Heart left ventricle (tissue), 16 donors: ENCODE data around the gene DOK1. TPM values are rescaled to one million over a fixed set of nuclear protein-coding genes. Genes with fewer than 3 reads are reported as not detected.

Experiments used
- ATAC-seq, 4 donors: fragments of 200-7000 bp; cut with Tn5 transposase; one replicate each; pipeline ENCODE4 v1.9.1; 2020 to 2022; ENCODE audit warnings: moderate library complexity in 4 of 4, mild to moderate bottlenecking in 3 of 4, moderate number of reproducible peaks in 1 of 4
- DNase-seq, 5 donors: peaks; one replicate each; pipeline ENCODE4 v3.0.0-alpha.2; 2020
- H3K27ac ChIP-seq, 12 donors: fragments of 200-600 bp; sonication (generic) in 4 of 12; one replicate each; pipeline versions ENCODE4 v1.5.0 to v1.8.0; 2016 to 2022; ENCODE audit warnings: mild to moderate bottlenecking in 2 of 12
- H3K27me3 ChIP-seq, 9 donors: fragments of 200-600 bp; sonication (generic) in 2 of 9; one replicate each; pipeline versions ENCODE4 v1.5.1 to v1.8.0; 2016 to 2022; ENCODE audit warnings: mild to moderate bottlenecking in 3 of 9
- H3K36me3 ChIP-seq, 9 donors: fragments of 200-600 bp; sonication (generic) in 2 of 9; one replicate each; pipeline versions ENCODE4 v1.5.0 to v1.8.0; 2018 to 2022; ENCODE audit warnings: mild to moderate bottlenecking in 2 of 9
- H3K4me1 ChIP-seq, 12 donors: fragments of 200-600 bp; sonication (generic) in 4 of 12; one replicate each; pipeline versions ENCODE4 v1.5.0 to v1.8.0; 2016 to 2022; ENCODE audit warnings: mild to moderate bottlenecking in 3 of 12
- H3K4me3 ChIP-seq, 12 donors: fragments of 200-600 bp; sonication (generic) in 4 of 12; one replicate each; pipeline versions ENCODE4 v1.5.0 to v1.8.0; 2017 to 2022; ENCODE audit warnings: mild to moderate bottlenecking in 9 of 12, moderate library complexity in 4 of 12
- H3K9me3 ChIP-seq, 12 donors: fragments of 200-600 bp; sonication (generic) in 4 of 12; one replicate each; pipeline versions ENCODE4 v1.5.0 to v1.8.0; 2016 to 2022; ENCODE audit warnings: mild to moderate bottlenecking in 1 of 12
- CTCF ChIP-seq, 12 donors: fragments of 200-600 bp; sonication (generic) in 4 of 12; IDR thresholded peaks; one replicate each; pipeline versions ENCODE4 v1.5.0 to v1.8.0; 2018 to 2022; ENCODE audit warnings: antibody characterized with exemption in 12 of 12, mild to moderate bottlenecking in 5 of 12
- POLR2A ChIP-seq, 2 donors: fragments of 450-650 bp; IDR thresholded peaks; one replicate each; pipeline ENCODE4 v1.6.1; 2017; ENCODE audit warnings: antibody characterized with exemption in 2 of 2, mild to moderate bottlenecking in 2 of 2, moderate library complexity in 2 of 2
- WGBS, 4 donors: extraction: QIAGEN DNeasy Blood & Tissue Kit in 2 of 4; methylation state at CpG; one replicate each; pipeline versions ENCODE4 v1.1.5 to v1.1.7; 2013 to 2018; 5-methylcytosine and 5-hydroxymethylcytosine counted together
- intact Hi-C, 10 donors: fragments of 100-400 bp; cut with DNase I; formaldehyde crosslinking; loops; one replicate each; pipeline versions ENCODE4 v1.11.1 to v1.14.2; 2022
- polyA plus RNA-seq, 2 donors: library from polyadenylated mRNA; stranded (reverse); fragments of 200-250 nt; gene quantifications; one replicate each; pipeline ENCODE4 v1.2.3, GENCODE V29; 2013
- total RNA-seq, 9 donors: library from RNA; depleted of rRNA in 2 of 9; stranded (reverse); fragments of >200 nt in 2 of 9; fragmentation: NEBNext Ultra II Directional in 3 of 9; extraction: Animal tissue kit (Norgen Biotek cat#: 25700) in 3 of 9; gene quantifications; one replicate each; pipeline versions ENCODE4 v1.1.0 to v1.2.4, GENCODE V29; 2016 to 2023
- donor health status: ischemic (EF 13 %, LVEDD 7.1; RV severe dilation, severe dysfunction).
- donor health status: healthy with polysubstance abuse.
- donor health status: DM: no; HTN: yes; CAD: no.
- donor health status: DM: no; HTN: no; CAD: no.
- donor health status: ischemic (EF 25% LVEDD 6.9; RV normal size, moderate dysfunction).
- donor health status: ischemic (EF 25% LVEDD 5.7; RV mildly dilated, moderate dysfunction).
- donor health status: healthy.
- donor health status: DM: yes; HTN: yes; CAD: no.
- donor health status: ischemic (EF 35%, LVEDD 5.7; RV mildly dilated, moderate dysfunction).
- donor health status: nonischemic (EF 11% LVEDD 7.7; RV severe dilation, severe dysfunction).
- donor health status: DM: yes; HTN: yes; CAD: no.
- donor health status: PGD.
- donor health status: ischemic (EF 29% LVEDD 5.4; RV normal size, mild dysfunction).
- donor health status: nonischemic (EF 23%, LVEDD 6.1; RV moderate dilation, normal function).

Gene DOK1
- total and polyA plus RNA-seq, 11 donors = 2.4 to 11.6 (median 4.8) TPM

GRCh38 chr2:74548285-74548899 lies 6.1 kb upstream of the DOK1 start:
- ATAC-seq = peak in 1 of 4 donors; percentile 23
- no peak for DNase-seq
- H3K27me3 ChIP-seq = peaks cover 0 to 4% (median 0%) of the 10 kb centered on the region in 9 donors
- peak overlapping the region; percentile 43 to 79 (median 60) for H3K4me3 ChIP-seq
- peaks cover 0 to 35% (median 21%) of the 10 kb centered on the region in 12 donors for H3K4me1 ChIP-seq
- H3K27ac ChIP-seq = peak overlapping the region; percentile 51 to 91 (median 84)
- 11 to 19% (median 14%) methylated on average over 23 to 26 of the region's 26 CpGs for WGBS, 4 donors
- TF ChIP-seq CTCF (IDR thresholded peaks at IDR 0.05) = no peak
- TF ChIP-seq POLR2A (IDR thresholded peaks at IDR 0.05) = no peak
- H3K9me3 ChIP-seq = no peaks in the 10 kb centered on the region
- intact Hi-C loops = loop anchor here in 1 of 10 donors (2.0 kb wide), 1 partner anchor 18 kb away; no protein-coding TSS in a partner anchor
- peaks cover 0 to 3% (median 0%) of the 10 kb centered on the region in 9 donors for H3K36me3 ChIP-seq

GRCh38 chr2:74548900-74549826 lies 5.4 kb upstream of the DOK1 start:
- ATAC-seq = peak; percentile 35 to 92 (median 89)
- 4 to 10% (median 6%) methylated on average over 55 to 85 of the region's 85 CpGs for WGBS, 4 donors

GRCh38 chr2:74550231-74550630 lies 4.3 kb upstream of the DOK1 start:
- H3K4me3 ChIP-seq = no peak overlapping the region
- no peak overlapping the region for H3K27ac ChIP-seq
- TF ChIP-seq POLR2A (IDR thresholded peaks at IDR 0.05) = no peak
- no peak for TF ChIP-seq CTCF (IDR thresholded peaks at IDR 0.05)
- H3K9me3 ChIP-seq = no peaks in the 10 kb centered on the region
- 86 to 91% (median 87%) methylated on average over 7 of the region's 7 CpGs for WGBS, 4 donors
- ATAC-seq (no peak), DNase-seq (no peak)
- peaks cover 0 to 3% (median 0%) of the 10 kb centered on the region in 9 donors for H3K36me3 ChIP-seq
- intact Hi-C loops = no loop called here
- peaks cover 0 to 7% (median 0%) of the 10 kb centered on the region in 9 donors for H3K27me3 ChIP-seq
- peaks cover 0 to 41% (median 27%) of the 10 kb centered on the region in 12 donors for H3K4me1 ChIP-seq

More at GRCh38 chr2:74548900-74549826, 5.4 kb upstream of the DOK1 start:
- Histone ChIP-seq H3K27ac (peak overlapping the region; percentile 51 to 91 (median 84)), H3K36me3 (peaks cover 0 to 3% (median 0%) of the 10 kb centered on the region in 9 donors), H3K4me1 (peaks cover 0 to 38% (median 24%) of the 10 kb centered on the region in 12 donors), H3K9me3 (no peaks in the 10 kb centered on the region), H3K4me3 (peak overlapping the region; percentile 43 to 79 (median 60)), H3K27me3 (peaks cover 0 to 6% (median 0%) of the 10 kb centered on the region in 9 donors)
- DNase-seq = peak; percentile 82 to 90 (median 84)
- peak in 2 of 12 donors; percentile 16 for TF ChIP-seq CTCF (IDR thresholded peaks at IDR 0.05)
- TF ChIP-seq POLR2A (IDR thresholded peaks at IDR 0.05) = peak in 1 of 2 donors; percentile 60
- intact Hi-C loops = loop anchor here in 1 of 10 donors (2.0 kb wide), 1 partner anchor 18 kb away; no protein-coding TSS in a partner anchor

GRCh38 chr2:74551530-74551929 lies 3.0 kb upstream of the DOK1 start:
- DNase-seq (no peak), ATAC-seq (no peak)
- H3K27ac ChIP-seq = no peak overlapping the region
- intact Hi-C loops = no loop called here
- no peak overlapping the region for H3K4me3 ChIP-seq
- no peak for TF ChIP-seq POLR2A (IDR thresholded peaks at IDR 0.05)
- TF ChIP-seq CTCF (IDR thresholded peaks at IDR 0.05) = no peak
- no peaks in the 10 kb centered on the region for H3K9me3 ChIP-seq
- H3K4me1 ChIP-seq = peaks cover 0 to 45% (median 28%) of the 10 kb centered on the region in 12 donors
- peaks cover 0 to 6% (median 0%) of the 10 kb centered on the region in 9 donors for H3K36me3 ChIP-seq
- H3K27me3 ChIP-seq = peaks cover 0 to 7% (median 0%) of the 10 kb centered on the region in 9 donors
